GM18909 (cell line): Measurements from ENCODE around the gene DHH.
"Not testable (repeated sequence)": the region's sequence is repeated elsewhere in the genome, so short reads cannot be mapped to it uniquely, and the experiment has no call there.

Source experiments
- ATAC-seq: cut with Tn5 transposase; IDR thresholded peaks from one replicate; pipeline ENCODE4 v1.9.1; 2021; ENCODE audit warnings: mild to moderate bottlenecking; ENCODE audit not compliant: unreplicated experiment, poor library complexity

DHH gene

GRCh38 chr12:49094160-49094974 is at the start of gene DHH:
TSS of gene DHH (minus strand) at chr12:49094801. CDS start at chr12:49094512, 289 bp downstream.
- no peak for ATAC-seq

DNA sequence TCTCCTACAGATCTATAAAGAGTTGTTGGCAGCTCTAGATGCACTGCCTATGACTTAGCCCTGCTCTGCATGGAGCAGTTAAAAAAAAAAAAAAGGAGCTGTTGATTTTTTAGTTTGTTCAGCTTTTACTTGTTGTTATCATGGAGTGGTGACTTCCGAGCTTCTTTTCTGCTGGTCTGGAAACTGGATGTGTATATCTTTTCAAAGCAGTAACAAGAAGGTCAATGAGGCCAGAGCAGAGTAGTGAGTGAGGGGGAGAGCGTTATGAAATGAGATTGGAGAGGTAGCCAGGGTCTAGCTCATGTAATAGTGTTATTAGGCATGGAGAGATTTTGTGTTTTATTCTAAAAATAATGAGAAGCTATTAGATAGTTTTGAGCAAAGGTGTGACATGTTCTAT is 49.8 kb upstream of the DHH start:
- no peak for ATAC-seq

GRCh38 chr12:49138999-49139398 is 44.4 kb upstream of the DHH start:
- ATAC-seq, result no peak

DNA sequence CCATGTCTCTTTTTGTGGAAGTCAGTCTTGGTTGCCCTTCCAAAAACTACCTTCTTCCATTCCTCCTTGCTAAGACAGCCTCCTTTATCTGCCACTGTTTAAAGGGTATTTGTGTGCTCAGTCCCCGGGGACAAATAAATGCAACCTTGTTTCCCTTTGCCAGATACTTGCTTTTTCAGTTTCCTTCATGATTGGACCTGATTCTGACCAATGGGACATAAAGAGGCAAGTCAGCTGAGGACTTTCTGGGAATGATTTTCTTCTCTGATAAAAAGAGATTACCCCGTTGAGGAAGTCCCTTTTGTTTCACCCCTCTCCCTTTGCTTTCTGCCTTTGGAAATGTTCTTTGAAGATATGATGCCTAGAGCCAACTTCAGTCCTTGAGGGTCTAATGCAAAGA is 44.0 kb upstream of the DHH start:
- no peak for ATAC-seq

DNA sequence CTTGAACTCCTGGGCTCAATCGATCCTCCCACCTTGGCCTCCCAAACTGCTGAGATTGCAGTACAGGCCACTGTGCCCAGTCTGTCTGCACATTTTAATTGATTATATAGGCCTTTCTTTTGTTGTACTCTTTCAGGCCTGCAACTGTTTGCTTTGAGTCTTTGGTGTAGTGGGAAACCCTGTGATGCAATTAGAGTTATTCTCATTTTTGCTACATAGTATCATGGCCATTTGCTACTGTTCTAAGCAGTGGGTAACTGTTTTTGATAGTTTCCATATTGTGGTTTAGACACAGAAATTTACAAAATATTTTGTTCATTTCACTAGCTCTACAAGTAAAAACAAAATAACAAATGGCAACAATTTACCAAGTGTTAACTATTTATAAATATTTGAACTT is 42.9 kb upstream of the DHH start:
- ATAC-seq, result no peak

GRCh38 chr12:49136997-49137396 is 42.4 kb upstream of the DHH start:
- not testable (repeated sequence) for ATAC-seq

- no peak for ATAC-seq
These were observed 39.0 kb upstream of the DHH start for GRCh38 chr12:49133590-49133989.

GRCh38 chr12:49133014-49133413 is 38.4 kb upstream of the DHH start:
- no peak for ATAC-seq

- no peak for ATAC-seq
These were observed 37.4 kb upstream of the DHH start for GRCh38 chr12:49131894-49132461.

GRCh38 chr12:49131051-49131893 is 36.7 kb upstream of the DHH start, which contains the start of gene TUBA1B:
TSS of gene TUBA1B (minus strand) at chr12:49131395. CDS start at chr12:49131300, 95 bp downstream.
- ATAC-seq, result peak; percentile 73

DNA sequence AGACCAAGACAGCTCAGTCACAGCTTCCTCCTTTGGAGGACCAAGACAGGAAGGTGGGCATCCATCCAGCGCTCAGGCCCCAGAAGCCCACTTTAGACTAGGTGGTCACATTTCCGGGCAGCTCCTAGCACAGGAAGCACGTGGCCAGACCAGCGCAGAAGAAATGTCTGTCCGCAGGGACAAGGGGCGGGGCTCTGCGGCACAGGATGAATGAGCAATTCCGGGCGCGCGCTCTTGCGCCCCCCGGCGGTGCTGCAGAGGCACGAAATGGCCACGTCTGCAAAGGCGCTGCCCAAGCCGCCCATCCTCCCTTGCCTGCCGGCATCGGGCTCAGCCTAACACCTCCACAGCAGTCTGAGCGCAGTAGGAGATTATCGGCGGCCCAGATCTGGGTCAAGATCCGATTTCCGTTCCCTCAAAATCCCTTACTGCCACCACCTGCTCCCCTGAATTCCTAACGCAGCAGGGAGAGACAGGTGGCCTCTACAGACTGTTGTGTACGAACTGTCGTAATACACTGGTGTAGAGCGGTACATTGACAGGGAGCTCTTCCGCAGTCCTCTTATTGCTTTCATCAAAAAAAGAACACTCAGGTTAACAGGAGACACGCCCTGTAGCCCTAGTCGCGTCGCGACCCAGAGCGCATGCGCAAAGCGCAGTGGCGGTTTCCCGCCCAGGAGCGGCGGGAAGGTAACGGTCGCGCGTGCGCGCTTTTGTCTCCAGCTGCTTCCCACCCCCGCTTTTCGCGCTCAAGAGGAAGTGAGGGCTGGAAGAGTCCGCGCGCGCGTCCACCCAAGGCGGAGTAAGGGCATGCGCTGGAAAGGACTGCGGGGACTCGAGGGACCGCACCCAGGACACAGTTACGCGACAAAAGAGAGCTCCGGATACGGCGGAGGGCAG is 35.8 kb upstream of the DHH start:
- ATAC-seq, result peak; percentile 57

- no peak for ATAC-seq
These were observed 34.9 kb upstream of the DHH start for GRCh38 chr12:49129332-49130150.

DNA sequence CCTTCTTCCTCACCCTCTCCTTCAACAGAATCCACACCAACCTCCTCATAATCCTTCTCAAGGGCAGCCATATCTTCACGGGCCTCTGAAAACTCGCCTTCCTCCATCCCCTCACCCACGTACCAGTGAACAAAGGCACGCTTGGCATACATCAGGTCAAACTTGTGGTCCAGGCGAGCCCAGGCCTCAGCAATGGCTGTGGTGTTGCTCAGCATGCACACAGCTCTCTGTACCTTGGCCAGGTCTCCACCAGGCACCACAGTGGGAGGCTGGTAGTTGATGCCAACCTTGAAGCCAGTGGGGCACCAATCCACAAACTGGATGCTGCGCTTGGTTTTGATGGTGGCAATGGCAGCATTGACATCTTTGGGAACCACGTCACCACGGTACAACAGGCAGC is 33.4 kb upstream of the DHH start:
- not testable (repeated sequence) for ATAC-seq

GRCh38 chr12:49126852-49127763 is 32.5 kb upstream of the DHH start:
- no peak for ATAC-seq

GRCh38 chr12:49121047-49121696 is 26.6 kb upstream of the DHH start:
- no peak for ATAC-seq

GRCh38 chr12:49111206-49111605 is 16.6 kb upstream of the DHH start:
- no peak for ATAC-seq

- peak; percentile 99 for ATAC-seq
These were observed 16.0 kb upstream of the DHH start, which contains the start of gene LMBR1L for GRCh38 chr12:49110464-49111155. TSS of gene LMBR1L (minus strand) at chr12:49110847. CDS start at chr12:49110555, 292 bp downstream.
